Ovary (tissue), 3 donors: ENCODE data around the gene APEX1.

ENCODE experiments used
- CTCF ChIP-seq, 3 donors: fragments of 450-650 bp in 2 of 3; fragments of 200-600 bp in 1 of 3; IDR thresholded peaks; one replicate each; pipeline versions ENCODE4 v1.5.1 to v1.8.0; 2016 to 2022; ENCODE audit warnings: antibody characterized with exemption in 3 of 3, mild to moderate bottlenecking in 1 of 3
- EP300 ChIP-seq: sonication (generic); formaldehyde crosslinking; IDR thresholded peaks from one replicate; pipeline ENCODE4 v1.6.1; 2017; ENCODE audit warnings: antibody characterized with exemption
- donor health status: DM: no; HTN: no; CAD: no.

- TF ChIP-seq CTCF (IDR thresholded peaks at IDR 0.05), result no peak
- no peak for TF ChIP-seq EP300
Measured at GRCh38 chr14:20490563-20490962, 35.5 kb downstream of the APEX1 start.
